Measurements from ENCODE around the gene CCDC188.

DNA sequence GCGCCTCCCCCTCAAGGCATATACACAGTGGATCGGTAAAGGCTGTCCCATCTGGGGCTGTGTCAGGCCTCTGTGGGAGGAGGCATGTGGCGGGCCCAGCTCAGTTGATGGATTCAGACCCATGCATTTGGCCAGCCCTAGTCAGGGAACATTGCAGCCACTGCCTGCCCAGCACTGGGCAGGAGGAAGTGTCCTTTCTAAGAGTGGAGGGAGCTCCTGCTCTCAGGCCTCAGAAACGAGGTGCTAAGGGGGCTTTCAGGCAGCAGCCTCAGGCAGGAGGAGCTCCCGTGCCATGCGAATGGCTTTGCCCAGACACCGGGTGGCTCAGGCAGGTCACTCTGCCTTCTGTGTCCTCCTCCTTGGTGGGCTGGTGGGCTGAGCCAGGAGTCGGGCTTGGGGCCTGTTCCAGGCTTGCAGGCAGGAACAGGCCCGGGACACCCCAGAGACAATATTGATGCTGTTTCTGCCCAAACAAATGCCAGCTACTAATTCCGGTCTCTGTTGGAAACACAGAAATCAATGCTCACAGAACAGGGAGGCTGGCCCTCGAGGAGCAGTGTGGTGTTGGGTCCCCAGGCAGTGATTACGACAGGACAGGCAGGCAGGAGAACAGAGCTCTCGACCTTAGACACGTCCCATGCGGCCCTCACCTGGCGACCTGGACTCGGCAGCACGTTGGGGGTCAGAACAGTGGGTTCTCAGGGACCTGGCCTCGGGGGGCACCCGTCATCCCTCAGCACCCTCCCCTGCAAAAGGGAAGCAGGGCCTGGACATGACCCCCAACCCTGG, 42.3 kb upstream of the CCDC188 start:
- TF ChIP-seq, protein P1, sequence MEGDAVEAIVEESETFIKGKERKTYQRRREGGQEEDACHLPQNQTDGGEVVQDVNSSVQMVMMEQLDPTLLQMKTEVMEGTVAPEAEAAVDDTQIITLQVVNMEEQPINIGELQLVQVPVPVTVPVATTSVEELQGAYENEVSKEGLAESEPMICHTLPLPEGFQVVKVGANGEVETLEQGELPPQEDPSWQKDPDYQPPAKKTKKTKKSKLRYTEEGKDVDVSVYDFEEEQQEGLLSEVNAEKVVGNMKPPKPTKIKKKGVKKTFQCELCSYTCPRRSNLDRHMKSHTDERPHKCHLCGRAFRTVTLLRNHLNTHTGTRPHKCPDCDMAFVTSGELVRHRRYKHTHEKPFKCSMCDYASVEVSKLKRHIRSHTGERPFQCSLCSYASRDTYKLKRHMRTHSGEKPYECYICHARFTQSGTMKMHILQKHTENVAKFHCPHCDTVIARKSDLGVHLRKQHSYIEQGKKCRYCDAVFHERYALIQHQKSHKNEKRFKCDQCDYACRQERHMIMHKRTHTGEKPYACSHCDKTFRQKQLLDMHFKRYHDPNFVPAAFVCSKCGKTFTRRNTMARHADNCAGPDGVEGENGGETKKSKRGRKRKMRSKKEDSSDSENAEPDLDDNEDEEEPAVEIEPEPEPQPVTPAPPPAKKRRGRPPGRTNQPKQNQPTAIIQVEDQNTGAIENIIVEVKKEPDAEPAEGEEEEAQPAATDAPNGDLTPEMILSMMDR (IDR thresholded peaks at IDR 0.05; ENCODE audit: low read length): no peak
- no peak for TF ChIP-seq EZH2 (IDR thresholded peaks at IDR 0.05; ENCODE audit: borderline replicate concordance, low read length)

Measured in OCI-LY1 (cell line).